HCT116 (cell line): ENCODE data around the gene KRTAP5-9. TPM values are rescaled to one million over a fixed set of nuclear protein-coding genes. Genes with fewer than 3 reads are reported as not detected.

ENCODE experiments used
- ATAC-seq: fragments of 200-7000 bp; cut with Tn5 transposase; 2 replicates; pipeline ENCODE4 v1.9.1; 2020; ENCODE audit warnings: mild to moderate bottlenecking, moderate library complexity
- BruUV-seq: library from RNA; stranded (reverse); fragments of 400-500 nt; replicated peaks from 2 replicates; lab custom pipeline; 2021; lab: Mats Ljungman, UMichigan
- CTCF ChIA-PET: fragments of 300-600 bp; sonication (Branson Sonifier 250); formaldehyde crosslinking; loops from one replicate; lab custom pipeline; 2021; ENCODE audit warnings: antibody characterized with exemption; lab: Charles Lee
- POLR2A ChIA-PET: fragments of 300-600, 350-600 bp; sonication (Branson Sonifier 250); formaldehyde crosslinking; loops from one replicate; lab custom pipeline; 2021; ENCODE audit warnings: antibody characterized with exemption; lab: Charles Lee
- RAD21 ChIA-PET, 2 experiments: fragments of 300-600 bp; sonication (Branson Sonifier 250); formaldehyde crosslinking; loops; one replicate each; lab custom pipeline; 2023; ENCODE audit warnings: low total read pairs in 2 of 2; ENCODE audit not compliant: uncharacterized antibody in 2 of 2, unreplicated experiment in 2 of 2, low non-redundant PET in 1 of 2; lab: Charles Lee
- DNase-seq: peaks from one replicate; pipeline ENCODE4 v3.0.0-alpha.2; 2010; ENCODE audit warnings: low read depth, low spot score
- H2AFZ ChIP-seq: fragments of 200-600 bp; shearing (Covaris generic), sonication (generic); 2 replicates; pipeline ENCODE4 v1.6.1; 2017; ENCODE audit warnings: low read depth, mixed run types, mixed read lengths, antibody characterized with exemption, low read length; ENCODE audit not compliant: poor library complexity, severe bottlenecking
- H3K27ac ChIP-seq: 2 replicates; pipeline ENCODE4 v1.5.1; 2012; ENCODE audit warnings: low read depth, low read length
- H3K27me3 ChIP-seq: fragments of 200-600 bp; sonication (generic); 2 replicates; pipeline ENCODE4 v1.6.1; 2016; ENCODE audit warnings: mixed run types, low read length, mixed read lengths; ENCODE audit not compliant: insufficient read depth
- H3K36me3 ChIP-seq, 2 experiments: fragments of 200-500 bp in 1 of 2; fragments of 200-600 bp in 1 of 2; sonication (Bioruptor generic) in 1 of 2; sonication (generic) in 1 of 2; 2 replicates each; pipeline versions ENCODE4 v1.5.1 to v1.6.1; 2014 to 2016; ENCODE audit warnings: low read length in 2 of 2, inconsistent platforms in 1 of 2, mixed read lengths in 1 of 2, mixed run types in 1 of 2; ENCODE audit not compliant: insufficient read depth in 2 of 2, control insufficient read depth in 1 of 2
- H3K4me1 ChIP-seq, 2 experiments: fragments of 200-600 bp in 1 of 2; sonication (generic) in 1 of 2; 2 replicates each; pipeline versions ENCODE4 v1.5.1 to v1.6.1; 2012 to 2017; ENCODE audit warnings: low read length in 2 of 2, inconsistent platforms in 1 of 2, mild to moderate bottlenecking in 1 of 2, mixed read lengths in 1 of 2, mixed run types in 1 of 2, moderate library complexity in 1 of 2; ENCODE audit not compliant: insufficient read depth in 2 of 2, control insufficient read depth in 1 of 2
- H3K4me2 ChIP-seq: fragments of 200-600 bp; sonication (generic); 2 replicates; pipeline ENCODE4 v1.6.1; 2017; ENCODE audit warnings: mixed run types, low read length, mixed read lengths
- H3K4me3 ChIP-seq, 2 experiments: fragments of 200-600 bp in 1 of 2; sonication (generic) in 1 of 2; replicated peaks in 1 of 2; 2 replicates each; pipeline ENCODE4 v1.5.1; 2011 to 2016; ENCODE audit warnings: low read length in 2 of 2, control low read depth in 1 of 2, low read depth in 1 of 2, mild to moderate bottlenecking in 1 of 2, mixed read lengths in 1 of 2, mixed run types in 1 of 2
- H3K79me2 ChIP-seq: fragments of 200-600 bp; sonication (generic); 2 replicates; pipeline ENCODE4 v1.6.1; 2017; ENCODE audit warnings: mild to moderate bottlenecking, mixed run types, low read length, moderate library complexity, mixed read lengths; ENCODE audit not compliant: insufficient read depth
- H3K9ac ChIP-seq: fragments of 200-600 bp; sonication (generic); 2 replicates; pipeline ENCODE4 v1.6.1; 2016; ENCODE audit warnings: low read length, mixed read lengths
- H3K9me2 ChIP-seq: fragments of 200-600 bp; sonication (generic), shearing (Covaris generic); 2 replicates; pipeline ENCODE4 v1.6.1; 2017; ENCODE audit warnings: mixed run types, mild to moderate bottlenecking, moderate library complexity; ENCODE audit not compliant: insufficient read depth
- H3K9me3 ChIP-seq, 2 experiments: fragments of 200-500 bp in 1 of 2; fragments of 200-600 bp in 1 of 2; sonication (Bioruptor generic) in 1 of 2; sonication (generic) in 1 of 2; 2 replicates each; pipeline ENCODE4 v1.6.1; 2014 to 2017; ENCODE audit warnings: low read length in 2 of 2, mixed read lengths in 2 of 2, inconsistent platforms in 1 of 2, low read depth in 1 of 2, mild to moderate bottlenecking in 1 of 2, mixed run types in 1 of 2, moderate library complexity in 1 of 2; ENCODE audit not compliant: control insufficient read depth in 1 of 2, insufficient read depth in 1 of 2
- H4K20me1 ChIP-seq: fragments of 200-600 bp; sonication (generic), shearing (Covaris generic); 2 replicates; pipeline ENCODE4 v1.6.1; 2017; ENCODE audit warnings: mixed run types, mild to moderate bottlenecking, moderate library complexity; ENCODE audit not compliant: insufficient read depth
- CBX3 ChIP-seq: IDR thresholded peaks from 2 replicates; pipeline ENCODE4 v1.6.1; 2012; ENCODE audit warnings: low read depth
- CTCF ChIP-seq, 3 experiments: fragments of 200-600 bp in 1 of 3; sonication (generic) in 1 of 3; IDR thresholded peaks in 2 of 3; conservative IDR thresholded peaks in 1 of 3; 2 replicates each; pipeline ENCODE4 v1.5.1; 2012 to 2017; ENCODE audit warnings: low read depth in 2 of 3, low read length in 2 of 3, antibody characterized with exemption in 1 of 3, borderline replicate concordance in 1 of 3, control low read depth in 1 of 3, mild to moderate bottlenecking in 1 of 3, mixed read lengths in 1 of 3, mixed run types in 1 of 3, moderate library complexity in 1 of 3; ENCODE audit not compliant: insufficient read depth in 1 of 3
- MAX ChIP-seq: IDR thresholded peaks from 2 replicates; pipeline ENCODE4 v1.6.1; 2012
- POLR2AphosphoS5 ChIP-seq: IDR thresholded peaks from 2 replicates; pipeline ENCODE4 v1.6.1; 2011; ENCODE audit warnings: mild to moderate bottlenecking, low read depth, low read length, moderate library complexity
- RAD21 ChIP-seq: IDR thresholded peaks from 2 replicates; pipeline ENCODE4 v1.6.1; 2012; ENCODE audit warnings: low read depth, mild to moderate bottlenecking
- REST ChIP-seq: IDR thresholded peaks from 2 replicates; pipeline ENCODE4 v1.6.1; 2012; ENCODE audit warnings: low read depth
- TCF7L2 ChIP-seq: IDR thresholded peaks from 2 replicates; pipeline ENCODE4 v1.7.0; 2011; ENCODE audit warnings: borderline replicate concordance, inconsistent platforms; ENCODE audit not compliant: insufficient read depth, insufficient read length; ENCODE audit errors: extremely low read depth
- YY1 ChIP-seq: IDR thresholded peaks from 2 replicates; pipeline ENCODE4 v1.6.1; 2011; ENCODE audit warnings: low read length, low read depth, moderate library complexity, mild to moderate bottlenecking; ENCODE audit not compliant: insufficient replicate concordance; ENCODE audit errors: extremely low read depth
- intact Hi-C: fragments of 100-400 bp; cut with micrococcal nuclease; formaldehyde crosslinking; loops from 2 replicates; pipeline ENCODE4 v1.10.0; 2022
- total RNA-seq: library from RNA; stranded (reverse); gene quantifications from one replicate; pipeline ENCODE4 v1.2.1, GENCODE V29; 2021; ENCODE audit not compliant: unreplicated experiment

The KRTAP5-9 gene
- total RNA-seq, 1 experiment from 2014 or later: 0.27 TPM

GRCh38 chr11:71580057-71581003 is 32.1 kb downstream of the KRTAP5-9 start:
- Histone ChIP-seq H3K27ac (no peak overlapping the region), H3K27me3 (peaks cover 4% of the 10 kb centered on the region; the same call in 1 of the 2 replicates), H3K9ac (no peak overlapping the region), H3K4me2 (peak overlapping the region; percentile 27; the same call in 1 of the 2 replicates), H3K4me1 (peaks cover 0 to 4% of the 10 kb centered on the region in 2 experiments; a peak in 1 of 4 replicates), H4K20me1 (no peaks in the 10 kb centered on the region), H3K36me3 (no peaks in the 10 kb centered on the region), H3K4me3 (no peak overlapping the region), H3K9me3 (no peaks in the 10 kb centered on the region), H3K9me2 (no peaks in the 10 kb centered on the region), H3K79me2 (no peaks in the 10 kb centered on the region), H2AFZ (peak overlapping the region; percentile 79)
- ChIA-PET POLR2A (no interaction called here), CTCF (interaction anchor here (0.7 to 1.8 kb wide), 7 partner anchors 9 to 460 kb away, joined by 3 to 19 read pairs (median 4); no protein-coding TSS in a partner anchor), RAD21 (no interaction called here)
- intact Hi-C loops: no loop called here
- ATAC-seq (peak; percentile 95), DNase-seq (peak; percentile 48)
- no TSS peak for BruUV-seq
- TF ChIP-seq YY1: peak; percentile 10
- TF ChIP-seq POLR2AphosphoS5: no peak
- TF ChIP-seq MAX: peak; percentile 97
- peak; percentile 90 for TF ChIP-seq CBX3
- TF ChIP-seq RAD21: peak; percentile 44; the same call in 1 of the 2 replicates
- peak; percentile 30 for TF ChIP-seq TCF7L2
- TF ChIP-seq REST: no peak
- peak; percentile 76 to 91 (median 83) for TF ChIP-seq CTCF (IDR thresholded peaks at IDR 0.05 in 2 of 3, conservative IDR thresholded peaks at IDR 0.05 in 1 of 3; ENCODE audit: borderline replicate concordance in 1 of 3, insufficient read depth in 1 of 3, low read depth in 2 of 3, low read length in 2 of 3)
